Measurements from ENCODE around the gene RNF208.

RNF208 gene

DNA sequence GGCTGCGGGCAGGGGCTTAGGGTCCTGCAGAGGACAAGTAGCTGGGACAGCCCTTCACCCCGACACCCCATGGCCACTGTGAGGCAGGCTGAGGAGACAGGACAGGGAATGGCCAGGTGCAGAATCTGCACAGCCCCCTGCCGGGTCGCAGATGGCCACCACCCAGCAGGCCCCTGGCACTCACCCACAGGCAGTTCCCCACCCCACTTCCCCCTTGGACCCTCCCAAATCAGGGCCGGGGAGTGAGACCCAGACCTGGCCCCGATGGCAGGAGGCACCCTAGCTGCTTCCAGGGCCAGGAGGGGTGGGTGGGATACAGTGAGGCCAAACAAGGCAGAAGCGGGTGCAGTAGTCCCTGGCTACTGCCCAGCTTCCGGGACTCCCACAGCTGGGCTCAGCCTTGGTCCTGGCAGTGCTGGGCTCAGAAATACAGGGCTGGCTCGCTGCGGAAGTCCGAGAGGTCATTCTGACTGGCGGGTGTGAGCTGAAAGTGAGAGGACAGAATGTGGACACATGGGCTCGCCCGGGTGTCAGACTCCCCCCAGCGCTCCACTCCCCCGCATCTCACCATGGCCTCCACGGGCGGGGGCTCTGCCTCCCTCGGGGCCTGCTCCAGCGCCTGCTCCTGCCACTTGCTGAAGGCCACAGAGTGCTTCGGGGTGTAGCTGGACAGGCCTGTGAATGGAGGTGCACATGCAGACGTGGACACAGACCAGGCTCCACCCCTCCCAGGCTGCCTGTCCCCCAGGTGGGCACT is 30.2 kb downstream of the RNF208 start:
- no peak for DNase-seq (ENCODE audit: low read depth)

DNA sequence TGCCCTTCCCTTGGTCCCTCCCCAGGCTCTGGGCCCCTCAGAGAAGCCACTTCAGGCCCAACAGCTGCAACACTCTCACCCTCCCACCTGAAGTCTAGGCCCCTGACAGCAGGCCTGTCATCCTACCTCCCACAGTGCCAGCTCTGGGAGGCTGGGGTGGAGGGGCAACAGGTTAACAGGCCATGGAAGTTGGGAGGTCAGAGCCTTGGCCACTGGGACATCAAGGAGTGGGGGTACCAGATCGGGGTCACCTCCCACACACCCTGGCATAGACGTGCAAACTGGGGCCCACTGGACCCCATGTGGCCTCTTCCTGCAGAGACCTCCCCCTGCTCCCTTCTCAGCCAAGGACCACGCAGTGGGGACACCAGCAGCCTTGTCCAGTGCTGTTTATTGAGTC is 30.8 kb downstream of the RNF208 start:
- no peak for DNase-seq (ENCODE audit: low read depth)

DNA sequence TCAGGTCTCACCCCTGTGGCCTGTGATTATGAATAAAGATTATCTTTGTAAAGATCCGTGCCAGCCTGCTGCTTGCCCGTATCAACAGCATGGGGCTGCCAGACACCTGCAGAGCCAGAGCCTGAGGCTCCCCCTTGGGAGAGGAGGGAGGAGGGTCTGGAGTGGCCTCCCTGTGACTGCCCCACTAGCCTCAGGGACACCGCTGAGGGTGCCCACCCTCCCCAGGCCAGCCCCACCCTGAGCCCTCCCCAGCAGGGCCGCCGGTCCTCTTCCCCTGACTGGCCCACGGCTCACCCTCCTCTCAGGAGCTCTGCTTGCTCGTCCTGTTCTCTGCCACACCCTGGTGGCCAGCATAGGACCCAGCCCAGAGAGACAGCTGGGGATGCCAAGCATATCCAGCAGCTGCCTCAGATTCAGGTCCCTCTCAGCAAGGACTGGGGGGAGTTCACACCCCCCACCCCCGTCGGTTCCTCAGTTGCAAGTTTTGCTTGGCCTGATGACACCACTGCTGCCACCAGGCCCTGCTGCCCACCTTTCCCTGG is 31.7 kb downstream of the RNF208 start:
- no peak for DNase-seq (ENCODE audit: low read depth)

DNA sequence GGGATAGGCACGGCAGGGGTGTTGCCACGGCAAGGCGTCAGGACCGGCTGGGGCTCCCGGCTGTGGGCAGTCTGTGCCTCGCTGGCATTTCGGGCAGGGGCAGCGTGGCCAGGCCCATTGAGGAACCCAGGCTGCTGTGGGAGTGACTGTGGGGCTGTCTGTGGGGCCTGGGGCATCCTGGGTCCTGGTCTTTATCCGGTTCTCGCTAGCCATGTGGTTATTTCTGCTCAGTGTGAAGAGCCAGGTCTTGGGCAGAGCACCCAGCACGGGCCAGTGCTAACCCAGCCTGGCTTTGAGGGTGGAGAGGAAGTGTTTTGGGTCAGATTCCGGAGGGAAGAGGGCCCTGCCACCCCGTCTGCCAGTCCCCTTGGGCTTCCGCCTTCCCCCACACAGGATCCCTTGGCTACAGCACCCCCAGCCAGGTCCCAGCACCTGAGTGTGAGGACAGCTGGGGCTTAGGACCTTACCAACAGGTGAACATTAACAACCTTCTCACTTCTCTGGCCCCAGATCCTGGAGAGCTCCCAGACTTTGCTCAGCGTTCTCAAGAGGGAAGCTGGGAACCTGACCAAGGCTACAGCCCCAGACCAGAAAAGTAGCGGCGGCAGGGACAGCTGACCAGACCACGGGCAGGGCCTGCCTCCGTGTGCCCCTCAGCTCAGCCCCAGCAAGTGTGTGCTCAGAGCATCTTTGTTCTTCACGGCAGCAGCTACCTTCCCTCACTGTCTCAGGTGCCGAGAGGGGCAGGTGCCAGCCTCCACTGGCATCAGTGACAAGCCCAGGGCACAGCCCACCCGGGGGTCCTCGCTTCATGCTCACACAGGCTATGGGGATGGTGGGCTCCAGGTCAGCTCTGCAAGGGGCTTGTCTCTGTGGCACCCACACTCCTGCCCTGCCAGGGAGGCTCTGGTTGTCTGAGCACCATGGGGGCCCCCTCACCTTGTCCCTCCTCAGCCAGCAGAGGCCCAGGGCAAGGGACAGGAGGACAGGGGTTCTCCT is 32.4 kb downstream of the RNF208 start:
- DNase-seq (ENCODE audit: low read depth) = no peak

DNA sequence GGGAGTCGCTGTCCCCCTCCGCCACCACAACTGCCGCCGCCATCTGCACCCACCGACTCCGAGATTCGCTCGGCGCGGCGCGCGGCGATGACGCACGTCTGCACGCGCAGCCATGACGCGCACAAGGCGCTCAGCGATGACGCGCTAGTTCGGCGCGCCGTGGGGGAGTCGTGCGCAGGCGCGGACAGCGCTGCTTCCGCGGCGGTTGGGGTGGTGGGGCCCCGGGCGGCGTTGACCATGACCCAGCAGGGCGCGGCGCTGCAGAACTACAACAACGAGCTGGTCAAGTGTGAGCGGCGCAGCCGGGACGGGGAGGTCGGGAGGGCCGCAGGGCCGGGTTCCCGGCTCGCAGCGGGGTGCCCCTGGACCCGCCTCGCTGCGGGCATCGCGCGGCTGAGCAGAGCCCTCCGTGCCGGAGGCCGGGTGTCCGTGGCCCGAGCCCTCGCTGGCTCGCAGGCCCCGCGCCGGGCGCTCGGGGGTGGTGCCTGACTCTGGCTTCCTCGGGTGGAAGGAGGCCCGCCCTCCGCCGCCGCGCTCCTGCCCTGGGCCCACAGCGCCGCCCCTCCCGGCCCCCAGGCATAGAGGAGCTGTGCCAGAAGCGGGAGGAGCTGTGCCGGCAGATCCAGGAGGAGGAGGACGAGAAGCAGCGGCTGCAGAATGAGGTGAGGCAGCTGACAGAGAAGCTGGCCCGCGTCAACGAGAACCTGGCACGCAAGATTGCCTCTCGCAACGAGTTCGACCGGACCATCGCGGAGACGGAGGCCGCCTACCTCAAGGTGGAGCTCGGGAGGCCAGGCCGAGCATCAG is 33.3 kb downstream of the RNF208 start, which contains the start of the genes ANAPC2 and SSNA1:
TSS of gene ANAPC2 (minus strand) at position 71 of the 807 bp plus-strand sequence. CDS start at position 43, 28 bp downstream.
TSS of gene SSNA1 (plus strand) at position 187 of the 807 bp plus-strand sequence. CDS start at position 238, 51 bp downstream.
- peak; percentile 88 for DNase-seq (ENCODE audit: low read depth)

DNA sequence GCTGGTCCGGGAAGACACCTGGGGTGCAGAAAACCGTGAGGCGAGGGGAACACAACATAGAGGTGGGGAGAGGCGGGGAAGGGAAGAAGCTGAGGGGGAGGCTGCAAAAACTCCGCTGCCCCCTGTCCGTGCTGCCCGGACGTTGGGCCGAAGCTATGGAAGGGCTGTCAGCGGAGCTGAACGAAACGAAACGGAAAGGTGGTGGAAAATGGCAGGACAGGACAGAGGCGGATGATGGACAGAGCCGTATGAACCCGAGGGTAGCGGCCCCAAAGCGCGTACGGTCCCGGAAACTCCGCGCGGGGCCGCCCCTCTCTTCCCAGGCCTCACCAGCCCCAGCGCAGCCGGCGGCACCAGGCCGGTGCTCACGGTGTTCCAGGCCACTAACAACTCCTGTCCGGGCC is 34.0 kb downstream of the RNF208 start:
- DNase-seq (ENCODE audit: low read depth) = no peak

DNA sequence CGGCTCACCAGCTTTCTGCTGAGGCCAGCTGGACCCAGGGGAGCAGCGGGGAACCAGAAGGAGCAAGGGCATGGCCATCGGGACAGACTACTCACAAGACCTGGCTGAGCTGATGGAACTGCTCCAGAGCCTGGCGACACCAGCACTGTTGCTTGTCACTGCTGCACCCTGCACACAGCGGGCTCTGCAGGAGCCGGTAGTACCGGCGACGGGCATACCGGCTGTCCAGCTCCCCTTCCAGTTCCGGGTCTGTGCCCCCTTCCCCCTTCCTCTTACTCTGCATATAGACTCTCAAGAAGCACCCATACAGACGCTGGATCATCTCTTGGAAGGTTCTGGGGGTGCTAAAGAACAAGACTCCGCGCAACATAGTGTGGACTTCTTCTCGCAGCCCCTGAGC is 34.7 kb downstream of the RNF208 start:
- no peak for DNase-seq (ENCODE audit: low read depth)

GRCh38 chr9:137186385-137186784 is 35.7 kb downstream of the RNF208 start:
- DNase-seq (ENCODE audit: low read depth) = no peak

- DNase-seq (ENCODE audit: low read depth) = no peak
These were observed 36.1 kb downstream of the RNF208 start for GRCh38 chr9:137185921-137186320.

- no peak for DNase-seq (ENCODE audit: low read depth)
These were observed 37.0 kb downstream of the RNF208 start for GRCh38 chr9:137184881-137185660.

GRCh38 chr9:137183980-137184595 is 38.0 kb downstream of the RNF208 start:
- DNase-seq (ENCODE audit: low read depth) = no peak

DNA sequence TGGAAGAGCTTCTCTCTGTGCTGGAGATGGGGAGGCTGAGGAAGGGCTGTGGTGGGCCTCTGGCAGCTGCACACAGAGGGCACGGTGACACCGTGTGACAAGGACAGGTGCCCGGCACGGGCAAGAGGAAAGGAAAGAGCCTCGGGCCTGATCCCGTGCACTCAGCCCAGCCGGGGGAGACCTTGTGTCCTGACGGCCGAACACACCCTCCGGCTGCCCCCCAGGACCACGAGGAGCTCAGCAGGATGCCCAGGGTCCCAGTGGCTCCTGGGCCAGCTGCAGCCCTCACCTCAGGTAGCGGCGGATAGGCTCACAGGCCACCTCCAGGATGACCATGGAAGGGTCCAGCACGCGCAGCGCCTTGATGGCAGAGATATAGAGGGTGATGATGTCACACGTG is 39.2 kb downstream of the RNF208 start:
- DNase-seq (ENCODE audit: low read depth) = no peak

- DNase-seq (ENCODE audit: low read depth) = no peak
These were observed 40.4 kb downstream of the RNF208 start for GRCh38 chr9:137181680-137182079.

- no peak for DNase-seq (ENCODE audit: low read depth)
These were observed 41.5 kb downstream of the RNF208 start for GRCh38 chr9:137180491-137180890.

GRCh38 chr9:137179761-137180160 is 42.3 kb downstream of the RNF208 start:
- DNase-seq (ENCODE audit: low read depth) = no peak

- DNase-seq (ENCODE audit: low read depth) = no peak
These were observed 43.0 kb downstream of the RNF208 start for GRCh38 chr9:137178939-137179630.

DNA sequence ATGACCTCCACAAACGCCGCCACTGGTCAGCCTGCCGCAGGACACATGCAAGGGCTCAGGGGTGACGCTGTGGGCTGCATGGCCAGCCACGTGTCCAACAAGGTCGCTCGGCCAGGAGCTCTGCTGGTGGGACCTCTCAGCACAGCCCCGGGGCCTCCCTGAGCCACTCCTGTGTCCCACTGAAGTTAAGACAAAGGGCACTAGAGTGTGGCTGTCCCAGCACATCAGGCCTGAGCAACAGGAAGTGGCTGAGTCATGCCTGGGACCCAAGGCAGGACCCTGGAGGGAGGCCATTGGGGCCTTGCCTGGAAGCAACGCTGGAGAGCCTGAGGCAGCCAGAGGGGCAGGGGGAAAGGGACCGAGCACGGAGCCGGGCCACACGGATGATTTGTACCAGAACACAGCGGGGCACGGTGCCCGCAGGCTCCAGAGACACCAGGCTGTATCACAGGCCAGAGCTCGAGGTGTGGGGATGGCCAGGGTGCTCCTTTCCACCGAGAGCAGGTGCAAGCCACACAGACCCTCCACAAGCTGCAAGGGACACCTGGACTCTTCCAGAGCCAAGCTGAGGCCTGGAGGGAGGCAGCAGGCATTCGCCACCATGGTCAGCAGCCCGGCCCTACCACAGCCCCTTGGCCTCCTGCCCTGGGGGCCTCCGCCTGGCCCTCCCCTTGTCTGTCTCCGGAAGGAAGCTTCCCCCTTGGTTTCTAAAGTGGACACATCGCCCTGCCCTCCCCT is 43.7 kb downstream of the RNF208 start:
- no peak for DNase-seq (ENCODE audit: low read depth)

- peak; percentile 54 for DNase-seq (ENCODE audit: low read depth)
These were observed 45.5 kb downstream of the RNF208 start for GRCh38 chr9:137176302-137177182.
